IPS-15b (cell line): ENCODE data around the gene CREB3.
A peak's percentile ranks its signal among the peaks of the same experiment; 100 is the strongest.

Source experiments
- H3K27me3 ChIP-seq: one replicate; pipeline ENCODE4 v1.6.1; 2013; ENCODE audit warnings: low read length; ENCODE audit not compliant: control insufficient read depth, insufficient read depth
- H3K36me3 ChIP-seq: one replicate; pipeline ENCODE4 v1.6.1; 2013; ENCODE audit warnings: low read length; ENCODE audit not compliant: control insufficient read depth, insufficient read depth
- H3K4me1 ChIP-seq: one replicate; pipeline ENCODE4 v1.6.1; 2013; ENCODE audit warnings: mild to moderate bottlenecking, low read length; ENCODE audit not compliant: control insufficient read depth, insufficient read depth
- H3K4me3 ChIP-seq: one replicate; pipeline ENCODE4 v1.5.1; 2013; ENCODE audit warnings: low read depth, low read length
- H3K9ac ChIP-seq: one replicate; pipeline ENCODE4 v1.6.1; 2013; ENCODE audit warnings: low read depth, mild to moderate bottlenecking, low read length
- H3K9me3 ChIP-seq: one replicate; pipeline ENCODE4 v1.6.1; 2013; ENCODE audit warnings: mild to moderate bottlenecking, low read length; ENCODE audit not compliant: control insufficient read depth, insufficient read depth

Gene CREB3

DNA sequence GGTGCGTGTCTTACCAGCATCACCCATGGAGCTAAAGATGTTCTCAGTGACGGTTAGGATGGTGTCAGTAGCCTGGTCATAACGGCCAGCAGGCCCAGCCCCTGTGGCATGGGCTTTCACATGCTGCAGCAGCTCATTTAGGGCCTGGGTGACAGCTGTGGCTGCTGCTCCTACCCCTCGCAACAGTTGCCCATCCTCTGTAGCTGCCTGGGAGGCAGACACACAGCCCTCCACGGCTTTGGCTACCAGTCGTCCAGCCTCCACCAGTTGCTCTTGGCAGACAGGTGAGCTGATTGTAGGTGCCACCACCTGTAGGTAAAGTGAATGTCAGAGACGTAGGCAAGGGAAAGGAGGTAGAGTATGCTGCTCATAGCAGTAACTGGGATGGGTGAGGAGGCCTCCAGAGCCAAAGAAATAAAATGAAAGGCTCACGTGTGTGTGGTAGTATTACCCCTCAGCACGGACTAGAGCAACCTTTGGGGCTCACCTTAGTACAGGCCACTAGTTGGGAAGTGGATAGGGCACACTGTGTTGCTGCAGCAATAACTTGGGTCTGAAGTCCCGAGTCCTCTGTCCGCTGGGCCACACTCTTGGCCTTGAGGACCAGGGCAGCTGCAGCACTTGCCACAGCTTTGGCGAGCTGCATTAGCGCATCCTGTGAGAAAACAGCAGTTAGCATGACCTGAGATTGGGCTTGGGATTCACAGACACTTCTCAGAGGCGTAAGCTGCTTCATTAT lies 15.2 kb upstream of the CREB3 start:
- Histone ChIP-seq H3K9ac (no peak overlapping the region), H3K4me1 (no peaks in the 10 kb centered on the region), H3K4me3 (no peak overlapping the region), H3K27me3 (no peaks in the 10 kb centered on the region), H3K36me3 (peaks cover 81% of the 10 kb centered on the region), H3K9me3 (no peaks in the 10 kb centered on the region)

DNA sequence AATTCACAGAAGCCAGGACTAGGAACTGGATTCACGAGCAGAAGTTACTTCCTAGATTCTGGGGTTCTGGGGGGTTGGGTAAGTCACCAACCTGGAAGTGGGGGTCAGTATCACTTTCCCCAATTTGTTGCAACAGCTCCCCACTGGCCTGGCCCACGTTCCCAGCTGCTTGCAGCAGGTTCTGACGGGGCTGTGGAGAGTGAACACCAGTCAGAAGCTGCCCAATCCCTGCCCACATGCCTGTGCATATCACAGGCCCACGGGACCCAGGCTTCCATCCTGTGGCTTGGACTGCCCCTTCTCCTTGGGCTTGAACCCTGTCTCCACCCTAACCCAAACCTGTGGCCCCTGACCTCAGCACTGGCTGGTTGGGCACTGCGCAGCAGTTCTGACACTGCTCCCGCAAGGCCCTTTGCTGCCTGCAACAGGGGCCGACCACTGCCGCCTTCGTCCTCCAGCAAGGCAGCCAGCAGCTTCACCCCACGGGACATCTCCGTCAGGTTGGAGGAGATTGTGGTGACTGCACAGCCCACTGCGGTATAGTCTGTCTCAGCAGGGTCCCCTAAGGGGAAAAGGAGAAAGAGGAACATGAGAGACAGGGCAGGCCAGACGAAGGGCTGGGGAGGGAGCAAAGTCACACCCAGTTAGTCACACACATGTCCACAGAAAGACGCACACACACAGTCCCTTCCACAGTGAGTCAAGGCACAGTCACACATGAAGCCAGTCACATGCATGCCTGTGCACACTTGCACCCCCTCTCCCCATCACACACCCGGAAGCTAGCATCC lies 13.6 kb upstream of the CREB3 start:
- Histone ChIP-seq H3K27me3 (no peaks in the 10 kb centered on the region), H3K36me3 (peaks cover 79% of the 10 kb centered on the region), H3K9me3 (no peaks in the 10 kb centered on the region), H3K9ac (no peak overlapping the region), H3K4me3 (no peak overlapping the region), H3K4me1 (no peaks in the 10 kb centered on the region)

DNA sequence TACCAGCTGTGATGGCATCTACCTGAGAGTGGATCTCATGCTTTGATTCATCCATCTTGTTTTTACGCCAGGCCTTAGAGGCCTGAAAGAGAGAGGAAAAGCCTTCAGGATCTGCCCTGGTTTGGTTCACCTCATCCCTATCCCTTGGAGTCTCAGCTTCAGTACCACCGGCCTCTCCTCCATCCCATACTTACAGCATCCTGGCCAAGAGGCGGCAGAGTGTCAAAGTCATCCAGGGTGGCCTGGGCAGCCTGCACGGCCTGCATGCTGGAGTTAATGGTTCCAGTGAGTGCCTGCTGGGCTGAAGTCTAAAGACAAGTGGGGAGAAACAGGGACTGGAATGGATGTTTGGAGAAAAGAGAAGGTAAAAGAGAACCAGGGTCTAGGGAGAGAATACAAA lies 12.9 kb upstream of the CREB3 start:
- H3K9ac ChIP-seq, result no peak overlapping the region
- no peak overlapping the region for H3K4me3 ChIP-seq
- H3K36me3 ChIP-seq, result peaks cover 79% of the 10 kb centered on the region
- no peaks in the 10 kb centered on the region for H3K4me1 ChIP-seq
- H3K27me3 ChIP-seq, result no peaks in the 10 kb centered on the region
- no peaks in the 10 kb centered on the region for H3K9me3 ChIP-seq

DNA sequence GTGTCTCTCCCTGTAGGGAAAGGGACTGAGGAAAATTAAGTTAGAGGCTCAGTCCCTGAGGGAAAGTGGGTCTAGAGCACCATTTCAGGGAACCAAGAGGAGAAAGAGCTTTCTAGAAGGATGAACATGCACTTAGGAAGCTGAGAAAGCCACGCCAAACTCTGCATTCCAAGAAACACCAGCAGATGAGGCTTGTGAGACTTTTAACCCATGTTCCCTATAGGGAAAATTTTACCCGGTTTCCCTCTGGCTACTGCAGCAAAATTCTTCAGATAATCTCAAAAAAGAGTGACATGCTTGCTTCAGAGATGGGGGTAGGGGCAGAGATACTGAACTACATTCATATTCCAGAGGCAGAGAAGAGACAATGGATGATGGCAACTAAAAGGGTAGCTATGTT lies 9.0 kb upstream of the CREB3 start:
- Histone ChIP-seq H3K9ac (no peak overlapping the region), H3K36me3 (peaks cover 61% of the 10 kb centered on the region), H3K9me3 (no peaks in the 10 kb centered on the region), H3K4me3 (no peak overlapping the region), H3K4me1 (peaks cover 16% of the 10 kb centered on the region), H3K27me3 (no peaks in the 10 kb centered on the region)

DNA sequence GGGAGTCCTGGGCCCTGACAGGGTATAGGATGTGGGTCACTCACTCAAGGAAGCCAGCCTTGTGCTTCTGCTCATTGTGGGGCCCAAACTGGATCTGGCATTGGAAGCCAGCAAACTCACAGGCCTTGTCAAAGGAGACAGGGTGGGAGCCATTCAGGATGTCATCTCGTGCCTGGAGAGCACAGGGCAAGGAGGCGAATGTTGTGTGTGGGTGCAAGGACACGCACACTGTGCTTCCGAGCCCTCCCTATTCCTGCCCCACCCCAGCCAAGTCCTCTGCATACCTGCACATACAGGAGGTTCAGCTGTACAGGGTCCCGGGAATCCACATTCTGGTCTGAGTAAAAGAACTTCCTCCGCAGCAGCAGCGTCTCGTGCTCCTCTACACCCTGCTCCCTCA lies 8.6 kb upstream of the CREB3 start:
- Histone ChIP-seq H3K4me1 (peaks cover 21% of the 10 kb centered on the region), H3K36me3 (peaks cover 56% of the 10 kb centered on the region), H3K27me3 (no peaks in the 10 kb centered on the region), H3K9ac (no peak overlapping the region), H3K9me3 (no peaks in the 10 kb centered on the region), H3K4me3 (no peak overlapping the region)

DNA sequence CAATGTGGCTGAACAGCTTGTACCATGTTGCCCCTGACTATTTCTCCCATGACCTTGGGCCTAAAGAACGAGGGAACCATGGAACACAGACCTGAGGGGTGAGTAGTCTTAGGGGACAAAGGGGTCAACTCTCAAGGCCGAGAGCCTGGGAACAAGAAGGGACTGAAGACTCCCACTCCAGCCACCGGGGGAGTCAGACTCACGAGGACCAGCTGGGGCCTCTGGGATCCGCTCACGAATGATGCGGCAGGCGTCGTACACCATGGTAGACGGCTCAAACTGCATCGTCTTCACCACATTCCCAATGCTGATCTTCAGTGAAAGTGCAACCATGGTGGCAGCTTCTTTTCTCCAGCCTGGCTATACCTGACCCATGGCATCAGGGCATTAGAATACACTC lies 7.1 kb upstream of the CREB3 start:
- H3K9ac ChIP-seq, result no peak overlapping the region
- H3K9me3 ChIP-seq, result no peaks in the 10 kb centered on the region
- H3K4me3 ChIP-seq, result no peak overlapping the region
- peaks cover 31% of the 10 kb centered on the region for H3K4me1 ChIP-seq
- no peaks in the 10 kb centered on the region for H3K27me3 ChIP-seq
- peaks cover 42% of the 10 kb centered on the region for H3K36me3 ChIP-seq

GRCh38 chr9:35726931-35727330 lies 5.5 kb upstream of the CREB3 start:
- Histone ChIP-seq H3K4me1 (peaks cover 34% of the 10 kb centered on the region), H3K27me3 (no peaks in the 10 kb centered on the region), H3K4me3 (no peak overlapping the region), H3K9me3 (no peaks in the 10 kb centered on the region), H3K36me3 (peaks cover 29% of the 10 kb centered on the region), H3K9ac (no peak overlapping the region)

DNA sequence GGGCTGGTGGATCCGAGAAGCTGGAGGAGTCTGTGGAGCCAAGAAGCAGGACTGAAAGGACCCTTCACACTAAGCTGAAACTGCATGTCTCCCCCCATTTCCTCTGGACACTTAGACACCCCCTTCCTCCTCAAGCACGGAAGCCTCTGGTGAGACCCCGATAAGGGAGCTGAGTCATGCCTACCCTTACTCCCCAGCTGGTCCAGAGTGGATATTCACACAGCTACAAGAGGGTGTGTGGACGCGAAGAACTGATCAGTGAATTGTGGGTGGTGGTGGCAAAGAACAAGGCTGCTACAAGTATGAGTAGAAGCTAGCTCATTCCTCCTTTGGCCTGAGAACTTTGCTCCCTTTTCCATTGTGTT lies 4.8 kb upstream of the CREB3 start:
- Histone ChIP-seq H3K9ac (peak overlapping the region; percentile 27), H3K9me3 (no peaks in the 10 kb centered on the region), H3K4me1 (peaks cover 34% of the 10 kb centered on the region), H3K4me3 (peak overlapping the region; percentile 52), H3K36me3 (peaks cover 22% of the 10 kb centered on the region), H3K27me3 (no peaks in the 10 kb centered on the region)

DNA sequence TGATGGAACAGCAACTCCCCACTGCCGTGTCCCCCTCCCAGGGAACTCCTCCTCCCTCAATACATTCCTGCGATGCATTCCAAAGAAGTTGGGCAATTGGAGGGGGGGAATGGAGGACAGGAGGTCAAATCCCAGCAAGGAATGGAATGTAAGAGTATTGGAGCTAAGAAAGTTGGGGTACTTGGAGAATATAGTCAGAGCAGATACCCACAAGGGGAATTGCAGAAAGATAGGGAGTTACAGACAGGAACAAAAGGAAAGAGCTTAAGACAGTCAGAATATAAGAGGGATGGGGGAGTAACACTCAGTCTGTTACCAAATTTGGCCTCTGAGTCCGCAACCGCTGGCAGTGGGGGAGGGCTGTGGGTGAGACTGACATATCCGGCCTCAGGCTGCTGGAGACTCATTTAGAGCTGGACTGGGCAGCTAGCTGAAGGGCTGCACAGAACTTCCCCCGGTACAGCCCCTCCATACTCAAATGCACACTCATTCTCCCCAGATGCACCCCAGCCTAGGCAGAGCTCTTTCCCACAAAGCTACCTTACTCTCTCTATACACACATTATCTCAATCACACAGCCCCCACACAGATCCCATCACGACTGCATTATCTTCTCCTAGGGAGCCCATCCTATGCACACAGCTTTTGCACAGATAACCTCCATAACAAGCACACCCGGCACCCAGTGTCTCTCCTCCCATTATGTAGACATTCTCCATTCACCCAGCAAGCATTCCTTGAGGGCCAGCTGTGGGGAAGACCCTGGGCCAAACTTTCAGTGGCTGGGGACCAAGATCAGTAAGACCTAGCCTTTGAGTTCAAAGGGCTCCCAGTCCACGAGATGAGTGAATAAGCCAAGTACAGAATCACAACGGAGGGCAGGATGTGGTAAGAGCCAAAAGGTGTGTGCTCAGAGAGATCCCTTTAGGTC lies 4.2 kb upstream of the CREB3 start:
- Histone ChIP-seq H3K27me3 (no peaks in the 10 kb centered on the region), H3K9ac (no peak overlapping the region), H3K36me3 (peaks cover 19% of the 10 kb centered on the region), H3K9me3 (no peaks in the 10 kb centered on the region), H3K4me3 (peak overlapping the region; percentile 52), H3K4me1 (peaks cover 34% of the 10 kb centered on the region)

- no peaks in the 10 kb centered on the region for H3K27me3 ChIP-seq
- H3K9ac ChIP-seq, result no peak overlapping the region
- peaks cover 34% of the 10 kb centered on the region for H3K4me1 ChIP-seq
- peaks cover 14% of the 10 kb centered on the region for H3K36me3 ChIP-seq
- H3K9me3 ChIP-seq, result no peaks in the 10 kb centered on the region
- no peak overlapping the region for H3K4me3 ChIP-seq
Measured at GRCh38 chr9:35729101-35729500, 3.4 kb upstream of the CREB3 start.

GRCh38 chr9:35729700-35730485 lies 2.6 kb upstream of the CREB3 start:
- H3K9me3 ChIP-seq, result no peaks in the 10 kb centered on the region
- H3K4me3 ChIP-seq, result peak overlapping the region; percentile 27
- H3K4me1 ChIP-seq, result peaks cover 34% of the 10 kb centered on the region
- H3K9ac ChIP-seq, result no peak overlapping the region
- H3K36me3 ChIP-seq, result peaks cover 6% of the 10 kb centered on the region
- no peaks in the 10 kb centered on the region for H3K27me3 ChIP-seq
